Skeletal muscle tissue (tissue), 4 donors: ENCODE results near the gene RBM33. TPM values are rescaled to one million over a fixed set of nuclear protein-coding genes. Genes with fewer than 3 reads are reported as not detected.

Experiments
- H3K27ac ChIP-seq: one replicate; pipeline ENCODE4 v1.7.0; 2013; ENCODE audit warnings: mild to moderate bottlenecking, low read depth, low read length, inconsistent platforms
- H3K27me3 ChIP-seq, 3 donors: one replicate each; pipeline ENCODE4 v1.7.0; 2013; ENCODE audit warnings: low read length in 3 of 3; ENCODE audit not compliant: control insufficient read depth in 3 of 3, insufficient read depth in 3 of 3
- H3K36me3 ChIP-seq, 3 donors: one replicate each; pipeline ENCODE4 v1.7.0; 2013; ENCODE audit warnings: low read length in 3 of 3; ENCODE audit not compliant: control insufficient read depth in 3 of 3, insufficient read depth in 3 of 3
- H3K4me1 ChIP-seq, 3 donors: one replicate each; pipeline ENCODE4 v1.7.0; 2013; ENCODE audit warnings: low read length in 3 of 3, mild to moderate bottlenecking in 3 of 3; ENCODE audit not compliant: control insufficient read depth in 3 of 3, insufficient read depth in 3 of 3
- H3K4me3 ChIP-seq, 3 donors: one replicate each; pipeline ENCODE4 v1.7.0; 2013; ENCODE audit warnings: low read length in 3 of 3
- H3K9ac ChIP-seq, 3 donors: one replicate each; pipeline ENCODE4 v1.7.0; 2013; ENCODE audit warnings: low read length in 3 of 3, mild to moderate bottlenecking in 3 of 3, moderate library complexity in 2 of 3, low read depth in 1 of 3
- H3K9me3 ChIP-seq, 3 donors: one replicate each; pipeline ENCODE4 v1.7.0; 2013; ENCODE audit warnings: low read length in 3 of 3; ENCODE audit not compliant: control insufficient read depth in 3 of 3
- total RNA-seq: library from RNA; depleted of rRNA; stranded (reverse); fragments of >200 nt; gene quantifications from one replicate; pipeline ENCODE4 v1.2.3, GENCODE V29; 2014
- donor health status: Osteomylitis.

RBM33 gene
- total RNA-seq, 1 donor from 2014 or later, result 53.2 TPM

- H3K4me3 ChIP-seq, result no peak overlapping the region
- H3K4me1 ChIP-seq, result peaks cover 0 to 4% (median 0%) of the 10 kb centered on the region in 3 donors
- H3K27ac ChIP-seq, result no peak overlapping the region
- H3K36me3 ChIP-seq, result peaks cover 4 to 10% (median 9%) of the 10 kb centered on the region in 3 donors
- no peaks in the 10 kb centered on the region for H3K27me3 ChIP-seq
- no peaks in the 10 kb centered on the region for H3K9me3 ChIP-seq
- no peak overlapping the region for H3K9ac ChIP-seq
These were observed 52.3 kb downstream of the RBM33 start for GRCh38 chr7:155696747-155697146.

DNA sequence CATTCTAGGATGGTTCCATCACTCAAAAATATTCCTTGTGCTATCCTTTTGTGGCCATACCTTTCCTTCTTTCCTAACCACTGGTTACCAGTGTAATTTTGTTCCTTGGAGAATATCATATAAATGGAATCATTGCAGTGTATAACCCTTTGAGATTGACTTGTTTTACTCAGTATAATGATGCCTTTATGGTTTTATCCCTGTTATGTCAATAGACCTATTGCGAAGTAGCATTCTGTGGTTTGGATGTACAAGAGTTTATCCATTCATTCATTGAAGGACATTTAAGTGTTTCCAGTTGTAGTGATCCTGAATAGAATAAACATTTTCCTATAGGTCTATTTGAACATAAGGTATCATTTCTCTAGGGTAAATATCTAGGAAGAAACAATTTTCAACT is 54.2 kb downstream of the RBM33 start:
- Histone ChIP-seq H3K27me3 (no peaks in the 10 kb centered on the region), H3K4me3 (no peak overlapping the region), H3K9me3 (no peaks in the 10 kb centered on the region), H3K9ac (no peak overlapping the region), H3K36me3 (peaks cover 17 to 22% (median 18%) of the 10 kb centered on the region in 3 donors), H3K4me1 (no peaks in the 10 kb centered on the region), H3K27ac (no peak overlapping the region)

DNA sequence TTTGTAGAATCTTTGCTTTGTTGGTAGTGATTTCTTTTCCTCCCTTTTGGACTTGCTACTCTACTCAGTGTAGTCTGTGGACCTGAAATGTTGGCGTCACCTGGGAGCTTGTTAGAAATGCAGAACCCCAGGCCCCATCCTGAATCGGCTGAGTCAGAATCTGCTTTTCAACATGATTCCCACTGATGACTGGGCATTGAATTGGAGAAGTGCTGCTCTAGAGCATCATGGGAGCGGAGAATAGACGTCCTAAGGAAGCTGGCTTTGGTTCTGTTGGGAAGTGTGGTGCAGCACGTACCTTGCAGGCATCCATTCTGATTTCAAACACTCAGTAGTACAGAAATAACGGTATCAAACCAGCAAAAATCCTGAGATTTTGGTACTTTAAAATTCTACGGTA is 54.7 kb downstream of the RBM33 start:
- H3K9ac ChIP-seq, result no peak overlapping the region
- H3K27ac ChIP-seq, result no peak overlapping the region
- H3K27me3 ChIP-seq, result no peaks in the 10 kb centered on the region
- no peak overlapping the region for H3K4me3 ChIP-seq
- no peaks in the 10 kb centered on the region for H3K9me3 ChIP-seq
- H3K4me1 ChIP-seq, result no peaks in the 10 kb centered on the region
- peaks cover 17 to 22% (median 18%) of the 10 kb centered on the region in 3 donors for H3K36me3 ChIP-seq

DNA sequence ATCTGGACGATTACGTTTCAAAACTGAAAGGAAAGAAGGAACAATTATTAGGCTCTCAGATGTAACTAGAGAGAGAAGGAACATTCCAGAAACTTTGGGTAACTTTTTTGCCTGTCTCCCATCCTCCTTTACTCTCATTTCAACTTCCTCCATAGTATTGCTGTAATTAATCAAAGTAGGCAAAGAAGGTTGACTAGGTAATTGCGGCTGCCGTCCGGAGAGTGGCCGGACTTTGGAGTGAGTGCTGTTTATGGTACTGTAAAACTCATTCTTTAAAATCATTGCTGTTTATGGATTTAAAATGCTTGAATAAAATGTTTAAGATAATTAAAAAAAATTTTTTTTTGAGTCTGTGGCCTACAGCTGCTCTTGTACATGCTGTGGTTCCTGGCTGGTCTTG is 56.4 kb downstream of the RBM33 start:
- Histone ChIP-seq H3K4me1 (peaks cover 0 to 6% (median 3%) of the 10 kb centered on the region in 3 donors), H3K4me3 (no peak overlapping the region), H3K27me3 (no peaks in the 10 kb centered on the region), H3K27ac (no peak overlapping the region), H3K9ac (no peak overlapping the region), H3K36me3 (peaks cover 17 to 22% (median 18%) of the 10 kb centered on the region in 3 donors), H3K9me3 (no peaks in the 10 kb centered on the region)

- Histone ChIP-seq H3K9ac (no peak overlapping the region), H3K9me3 (no peaks in the 10 kb centered on the region), H3K4me3 (no peak overlapping the region), H3K4me1 (peaks cover 0 to 6% (median 3%) of the 10 kb centered on the region in 3 donors), H3K27ac (no peak overlapping the region), H3K36me3 (peaks cover 18 to 27% (median 21%) of the 10 kb centered on the region in 3 donors), H3K27me3 (no peaks in the 10 kb centered on the region)
These were observed 57.6 kb downstream of the RBM33 start for GRCh38 chr7:155701972-155702544.

GRCh38 chr7:155702616-155703015 is 58.2 kb downstream of the RBM33 start:
- no peaks in the 10 kb centered on the region for H3K27me3 ChIP-seq
- H3K9me3 ChIP-seq, result no peaks in the 10 kb centered on the region
- H3K36me3 ChIP-seq, result peaks cover 18 to 27% (median 21%) of the 10 kb centered on the region in 3 donors
- no peak overlapping the region for H3K4me3 ChIP-seq
- no peak overlapping the region for H3K27ac ChIP-seq
- H3K9ac ChIP-seq, result no peak overlapping the region
- H3K4me1 ChIP-seq, result peaks cover 0 to 6% (median 3%) of the 10 kb centered on the region in 3 donors

GRCh38 chr7:155705623-155706360 is 61.3 kb downstream of the RBM33 start:
- no peaks in the 10 kb centered on the region for H3K27me3 ChIP-seq
- H3K36me3 ChIP-seq, result peaks cover 25 to 48% (median 34%) of the 10 kb centered on the region in 3 donors
- H3K4me1 ChIP-seq, result peaks cover 0 to 6% (median 3%) of the 10 kb centered on the region in 3 donors
- H3K27ac ChIP-seq, result peak overlapping the region; percentile 4
- H3K9ac ChIP-seq, result no peak overlapping the region
- H3K9me3 ChIP-seq, result no peaks in the 10 kb centered on the region
- H3K4me3 ChIP-seq, result no peak overlapping the region

- Histone ChIP-seq H3K27ac (no peak overlapping the region), H3K4me1 (peaks cover 0 to 6% (median 3%) of the 10 kb centered on the region in 3 donors), H3K36me3 (peaks cover 23 to 48% (median 37%) of the 10 kb centered on the region in 3 donors)
These were observed 61.9 kb downstream of the RBM33 start for GRCh38 chr7:155706376-155706775.

DNA sequence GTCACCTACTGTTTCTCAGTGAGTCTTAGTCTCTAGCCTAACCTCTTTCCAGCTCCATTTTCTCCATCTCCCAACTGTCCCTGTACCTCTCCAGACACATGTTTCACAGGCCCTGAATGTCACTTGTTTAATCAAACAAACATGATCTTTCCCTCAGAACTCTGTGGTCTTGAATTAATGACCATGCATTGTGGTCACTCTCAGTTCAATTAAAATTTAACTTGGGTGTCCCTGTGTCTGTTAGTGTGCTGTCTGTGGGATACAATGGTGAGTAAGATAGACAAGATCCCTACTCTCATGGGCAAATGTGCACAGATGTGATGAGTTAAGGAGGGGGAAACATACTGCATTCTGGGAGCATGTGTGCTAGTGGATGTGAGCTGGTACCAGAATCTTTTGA is 65.0 kb downstream of the RBM33 start:
- H3K27ac ChIP-seq, result no peak overlapping the region
- H3K36me3 ChIP-seq, result peaks cover 18 to 53% (median 45%) of the 10 kb centered on the region in 3 donors
- peaks cover 0 to 18% (median 3%) of the 10 kb centered on the region in 3 donors for H3K4me1 ChIP-seq
- H3K9me3 ChIP-seq, result no peaks in the 10 kb centered on the region
- no peak overlapping the region for H3K4me3 ChIP-seq
- no peak overlapping the region for H3K9ac ChIP-seq
- H3K27me3 ChIP-seq, result no peaks in the 10 kb centered on the region

More at GRCh38 chr7:155706376-155706775, 61.9 kb downstream of the RBM33 start:
- Histone ChIP-seq H3K4me3 (no peak overlapping the region), H3K9ac (no peak overlapping the region), H3K9me3 (no peaks in the 10 kb centered on the region), H3K27me3 (no peaks in the 10 kb centered on the region)

DNA sequence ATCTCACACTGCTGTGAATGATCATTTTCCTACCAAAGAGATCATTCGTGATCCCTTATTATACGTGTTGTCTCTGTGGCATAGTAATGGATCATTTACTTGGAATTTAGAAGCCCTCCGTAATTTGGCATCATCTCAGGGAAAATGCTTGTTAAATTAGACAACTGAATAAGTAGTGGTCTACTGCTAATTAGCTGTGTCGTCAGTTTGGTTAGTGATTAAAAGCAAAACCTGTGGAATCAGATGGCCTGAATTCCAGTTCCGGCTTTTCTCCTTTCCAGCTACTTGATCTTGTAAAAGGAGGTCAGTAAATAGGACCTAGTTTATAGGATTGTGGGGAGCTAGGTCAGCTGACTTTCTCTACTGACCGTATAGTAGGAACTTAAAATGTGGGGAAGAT is 65.6 kb downstream of the RBM33 start:
- Histone ChIP-seq H3K27me3 (no peaks in the 10 kb centered on the region), H3K9ac (no peak overlapping the region), H3K36me3 (peaks cover 18 to 53% (median 45%) of the 10 kb centered on the region in 3 donors), H3K4me3 (no peak overlapping the region), H3K27ac (no peak overlapping the region), H3K9me3 (no peaks in the 10 kb centered on the region), H3K4me1 (peaks cover 0 to 18% (median 3%) of the 10 kb centered on the region in 3 donors)
